ENCODE measurements around the gene FEV. TPM values are rescaled to one million over a fixed set of nuclear protein-coding genes. Genes with fewer than 3 reads are reported as not detected.

FEV gene
- polyA plus RNA-seq, 3 donors: not detected

DNA sequence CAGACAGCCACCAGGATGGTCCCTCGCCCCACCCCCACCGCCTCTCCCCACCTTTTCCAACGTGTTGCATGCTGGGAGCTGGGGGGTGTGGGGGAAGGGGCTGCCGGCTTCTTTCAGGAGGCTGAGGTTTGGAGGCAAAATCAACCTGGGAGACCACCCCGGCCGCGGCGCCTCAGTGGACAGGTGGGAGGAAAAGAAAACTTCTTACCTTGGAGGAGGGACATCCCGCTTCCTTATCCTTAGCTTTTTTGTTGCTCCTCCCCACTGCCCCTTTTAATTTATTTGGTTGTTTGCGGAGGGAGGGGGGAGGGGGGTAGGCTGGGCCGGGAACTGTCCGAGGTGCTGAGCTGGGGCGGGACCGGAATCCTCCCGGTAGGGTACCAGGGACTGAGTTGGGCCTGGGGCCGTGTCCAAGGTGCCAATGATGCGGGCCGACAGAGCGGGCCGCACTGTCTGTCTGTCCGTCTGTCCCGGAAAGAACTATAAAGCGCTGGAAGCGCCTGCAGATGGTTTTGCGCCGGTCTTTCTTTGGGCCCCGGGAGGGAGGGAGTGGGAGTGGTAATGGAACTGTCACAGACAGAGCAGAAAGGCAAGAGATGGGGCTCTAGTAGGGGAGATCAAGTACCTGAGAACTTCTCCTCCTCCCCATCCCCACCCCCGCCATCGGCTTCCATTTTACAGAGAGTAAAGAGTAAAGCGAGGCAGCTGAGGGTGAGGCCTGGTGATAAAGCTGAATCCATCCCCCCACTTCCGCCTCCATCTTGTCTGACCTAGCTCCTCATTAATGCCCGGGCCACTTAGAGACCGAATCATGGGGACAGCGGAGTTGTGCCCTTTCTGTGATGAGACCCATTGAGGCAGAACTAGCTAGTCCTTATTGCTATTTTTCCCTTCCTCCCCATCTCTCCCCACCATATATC lies 23.1 kb downstream of the FEV start:
- DNase-seq: no peak
- peaks cover 68 to 87% of the 10 kb centered on the region in 2 donors for H3K27me3 ChIP-seq (ENCODE audit: control insufficient read depth in 2 of 2, insufficient read depth in 2 of 2, low read length in 2 of 2)
- H3K4me3 Mint-ChIP-seq: peak overlapping the region in 1 of 2 donors; percentile 73
- intact Hi-C loops (cut with micrococcal nuclease): no loop called here
- H3K4me1 Mint-ChIP-seq: peaks cover 11% of the 10 kb centered on the region
- H3K9me3 Mint-ChIP-seq: peaks cover 2 to 36% (median 22%) of the 10 kb centered on the region in 7 donors
- H4K20me1 ChIP-seq (ENCODE audit: insufficient read depth, low read length): no peaks in the 10 kb centered on the region
- peaks cover 0 to 4% of the 10 kb centered on the region in 2 donors for H3K36me3 Mint-ChIP-seq
- TF ChIP-seq, protein P1, sequence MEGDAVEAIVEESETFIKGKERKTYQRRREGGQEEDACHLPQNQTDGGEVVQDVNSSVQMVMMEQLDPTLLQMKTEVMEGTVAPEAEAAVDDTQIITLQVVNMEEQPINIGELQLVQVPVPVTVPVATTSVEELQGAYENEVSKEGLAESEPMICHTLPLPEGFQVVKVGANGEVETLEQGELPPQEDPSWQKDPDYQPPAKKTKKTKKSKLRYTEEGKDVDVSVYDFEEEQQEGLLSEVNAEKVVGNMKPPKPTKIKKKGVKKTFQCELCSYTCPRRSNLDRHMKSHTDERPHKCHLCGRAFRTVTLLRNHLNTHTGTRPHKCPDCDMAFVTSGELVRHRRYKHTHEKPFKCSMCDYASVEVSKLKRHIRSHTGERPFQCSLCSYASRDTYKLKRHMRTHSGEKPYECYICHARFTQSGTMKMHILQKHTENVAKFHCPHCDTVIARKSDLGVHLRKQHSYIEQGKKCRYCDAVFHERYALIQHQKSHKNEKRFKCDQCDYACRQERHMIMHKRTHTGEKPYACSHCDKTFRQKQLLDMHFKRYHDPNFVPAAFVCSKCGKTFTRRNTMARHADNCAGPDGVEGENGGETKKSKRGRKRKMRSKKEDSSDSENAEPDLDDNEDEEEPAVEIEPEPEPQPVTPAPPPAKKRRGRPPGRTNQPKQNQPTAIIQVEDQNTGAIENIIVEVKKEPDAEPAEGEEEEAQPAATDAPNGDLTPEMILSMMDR (IDR thresholded peaks at IDR 0.05): no peak
- peaks cover 0 to 10% of the 10 kb centered on the region in 2 donors for H3K4me1 ChIP-seq (ENCODE audit: control insufficient read depth in 1 of 2, insufficient read depth in 2 of 2, low read length in 2 of 2)
- H3K79me2 ChIP-seq (ENCODE audit: insufficient read depth, low read length): no peaks in the 10 kb centered on the region
- H2AFZ ChIP-seq (ENCODE audit: insufficient read depth, low read depth, low read length, poor library complexity, severe bottlenecking): no peak overlapping the region
- H3K9me3 ChIP-seq (replicated peaks in 1 of 2; ENCODE audit: control insufficient read depth in 1 of 2, insufficient read depth in 1 of 2, low read length in 2 of 2): peaks cover 2 to 46% of the 10 kb centered on the region in 2 donors
- H3K4me3 ChIP-seq (replicated peaks in 1 of 3; ENCODE audit: low read depth in 2 of 3, low read length in 3 of 3): no peak overlapping the region
- peak overlapping the region in 1 of 7 donors; percentile 41 for H3K27ac Mint-ChIP-seq
- H3K4me2 ChIP-seq (replicated peaks; ENCODE audit: extremely low read depth, low read length, poor library complexity, severe bottlenecking): no peak overlapping the region
- peaks cover 81 to 91% (median 83%) of the 10 kb centered on the region in 3 donors for H3K27me3 Mint-ChIP-seq (ENCODE audit: low read depth in 3 of 3)
- no peak overlapping the region for H3K27ac ChIP-seq (ENCODE audit: low read depth in 1 of 2, low read length in 2 of 2)
- no peaks in the 10 kb centered on the region for H3K36me3 ChIP-seq (replicated peaks in 1 of 2; ENCODE audit: control insufficient read depth in 1 of 2, insufficient read depth in 2 of 2, low read length in 2 of 2)
- no peak overlapping the region for H3K9ac ChIP-seq (ENCODE audit: insufficient read depth, low read length, poor library complexity, severe bottlenecking)
- 18% methylated on average over 16 of the region's 34 CpGs for whole genome bisulfite sequencing (ENCODE audit: insufficient coverage)

DNA sequence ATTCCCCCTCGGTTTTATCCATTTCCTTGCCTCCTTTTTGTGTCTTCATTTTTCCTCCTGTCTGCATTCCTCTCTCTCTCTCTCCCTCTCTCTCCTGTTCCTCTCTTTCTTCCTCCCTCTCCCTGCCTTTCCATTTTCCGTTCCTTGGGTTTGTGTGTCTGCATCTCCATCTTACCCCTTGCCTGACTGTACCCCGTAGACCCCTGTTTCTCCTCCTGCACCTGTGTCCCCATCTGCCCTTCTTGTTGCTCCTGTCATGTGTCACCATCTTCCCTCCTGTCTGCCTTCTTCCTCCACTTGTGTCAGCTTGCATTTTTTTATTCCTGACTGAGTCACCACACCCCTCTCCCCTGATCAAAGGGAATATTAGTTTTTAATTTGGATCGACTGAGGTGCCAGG lies 23.8 kb downstream of the FEV start:
- Histone ChIP-seq H4K20me1 (ENCODE audit: insufficient read depth, low read length) (no peaks in the 10 kb centered on the region), H2AFZ (ENCODE audit: insufficient read depth, low read depth, low read length, poor library complexity, severe bottlenecking) (no peak overlapping the region), H3K79me2 (ENCODE audit: insufficient read depth, low read length) (no peaks in the 10 kb centered on the region), H3K4me1 (ENCODE audit: control insufficient read depth in 1 of 2, insufficient read depth in 2 of 2, low read length in 2 of 2) (peaks cover 0 to 10% of the 10 kb centered on the region in 2 donors), H3K4me2 (replicated peaks; ENCODE audit: extremely low read depth, low read length, poor library complexity, severe bottlenecking) (no peak overlapping the region), H3K27ac (ENCODE audit: low read depth in 1 of 2, low read length in 2 of 2) (no peak overlapping the region), H3K36me3 (replicated peaks in 1 of 2; ENCODE audit: control insufficient read depth in 1 of 2, insufficient read depth in 2 of 2, low read length in 2 of 2) (no peaks in the 10 kb centered on the region), H3K9me3 (replicated peaks in 1 of 2; ENCODE audit: control insufficient read depth in 1 of 2, insufficient read depth in 1 of 2, low read length in 2 of 2) (peaks cover 2 to 46% of the 10 kb centered on the region in 2 donors), H3K27me3 (ENCODE audit: control insufficient read depth in 2 of 2, insufficient read depth in 2 of 2, low read length in 2 of 2) (peaks cover 71 to 94% of the 10 kb centered on the region in 2 donors), H3K4me3 (replicated peaks in 1 of 3; ENCODE audit: low read depth in 2 of 3, low read length in 3 of 3) (no peak overlapping the region), H3K9ac (ENCODE audit: insufficient read depth, low read length, poor library complexity, severe bottlenecking) (no peak overlapping the region)
- intact Hi-C loops (cut with micrococcal nuclease): no loop called here
- TF ChIP-seq, protein P1 (IDR thresholded peaks at IDR 0.05): no peak
- peaks cover 82 to 92% (median 84%) of the 10 kb centered on the region in 3 donors for H3K27me3 Mint-ChIP-seq (ENCODE audit: low read depth in 3 of 3)
- H3K4me1 Mint-ChIP-seq: peaks cover 11% of the 10 kb centered on the region
- H3K36me3 Mint-ChIP-seq: peaks cover 0 to 4% of the 10 kb centered on the region in 2 donors
- peaks cover 2 to 36% (median 22%) of the 10 kb centered on the region in 7 donors for H3K9me3 Mint-ChIP-seq
- 3% methylated on average over 3 of the region's 4 CpGs for WGBS (ENCODE audit: insufficient coverage)
- DNase-seq: no peak
- peak overlapping the region in 1 of 2 donors; percentile 73 for H3K4me3 Mint-ChIP-seq
- peak overlapping the region in 1 of 7 donors; percentile 68 for H3K27ac Mint-ChIP-seq
